H9 (cell line): ENCODE results near the gene IL1A. TPM values are rescaled to one million over a fixed set of nuclear protein-coding genes. Genes with fewer than 3 reads are reported as not detected.

Experiments used
- DNase-seq: peaks from one replicate; pipeline ENCODE4 v3.0.0-alpha.2; 2017
- H2AFZ ChIP-seq: one replicate; pipeline ENCODE4 v1.6.1; 2013; ENCODE audit warnings: mild to moderate bottlenecking, low read length, control low read depth, moderate library complexity
- H2AK5ac ChIP-seq: 2 replicates; pipeline ENCODE4 v1.6.1; 2013; ENCODE audit warnings: low read length, control low read depth, mixed read lengths; ENCODE audit not compliant: insufficient read length
- H2BK120ac ChIP-seq: one replicate; pipeline ENCODE4 v1.6.1; 2013; ENCODE audit warnings: low read depth, mild to moderate bottlenecking, low read length, control low read depth, inconsistent platforms; ENCODE audit not compliant: poor library complexity, severe bottlenecking
- H2BK12ac ChIP-seq: 2 replicates; pipeline ENCODE4 v1.6.1; 2013; ENCODE audit warnings: low read length, control low read depth, mixed read lengths, low read depth; ENCODE audit not compliant: insufficient read length
- H2BK15ac ChIP-seq: 2 replicates; pipeline ENCODE4 v1.6.1; 2013; ENCODE audit warnings: low read depth, low read length, control low read depth
- H2BK20ac ChIP-seq: one replicate; pipeline ENCODE4 v1.6.1; 2013; ENCODE audit warnings: low read depth, mild to moderate bottlenecking, low read length, control low read depth, inconsistent platforms; ENCODE audit not compliant: poor library complexity, severe bottlenecking
- H2BK5ac ChIP-seq: 2 replicates; pipeline ENCODE4 v1.6.1; 2013; ENCODE audit warnings: low read length, control low read depth, mixed read lengths; ENCODE audit not compliant: insufficient read length
- H3K14ac ChIP-seq: 2 replicates; pipeline ENCODE4 v1.6.1; 2013; ENCODE audit warnings: low read length, control low read depth; ENCODE audit not compliant: insufficient read depth
- H3K18ac ChIP-seq: 2 replicates; pipeline ENCODE4 v1.6.1; 2013; ENCODE audit warnings: low read depth, mild to moderate bottlenecking, mixed read lengths, low read length, control low read depth; ENCODE audit not compliant: insufficient read length
- H3K23ac ChIP-seq: 2 replicates; pipeline ENCODE4 v1.6.1; 2013; ENCODE audit warnings: low read length, control low read depth, mixed read lengths, low read depth; ENCODE audit not compliant: insufficient read length
- H3K23me2 ChIP-seq: 2 replicates; pipeline ENCODE4 v1.6.1; 2013; ENCODE audit warnings: low read depth, mild to moderate bottlenecking, mixed read lengths, low read length, control low read depth; ENCODE audit not compliant: insufficient read length, poor library complexity, severe bottlenecking
- H3K27ac ChIP-seq: 2 replicates; pipeline ENCODE4 v1.5.1; 2013; ENCODE audit warnings: low read length, control low read depth, mixed read lengths, low read depth; ENCODE audit not compliant: insufficient read length
- H3K27me3 ChIP-seq: 2 replicates; pipeline ENCODE4 v1.6.1; 2013; ENCODE audit warnings: low read length, control low read depth, inconsistent platforms; ENCODE audit not compliant: insufficient read depth
- H3K4ac ChIP-seq: 2 replicates; pipeline ENCODE4 v1.6.1; 2013; ENCODE audit warnings: low read depth, mild to moderate bottlenecking, control low read depth, inconsistent platforms, low read length, moderate library complexity
- H3K4me1 ChIP-seq: 2 replicates; pipeline ENCODE4 v1.6.1; 2013; ENCODE audit warnings: low read length, control low read depth, inconsistent platforms; ENCODE audit not compliant: insufficient read depth
- H3K4me2 ChIP-seq: 2 replicates; pipeline ENCODE4 v1.6.1; 2013; ENCODE audit warnings: low read length, control low read depth, mixed read lengths; ENCODE audit not compliant: insufficient read length, insufficient read depth
- H3K56ac ChIP-seq: 2 replicates; pipeline ENCODE4 v1.6.1; 2013; ENCODE audit warnings: low read depth, mild to moderate bottlenecking, mixed read lengths, low read length, control low read depth; ENCODE audit not compliant: insufficient read length
- H3K79me1 ChIP-seq: 2 replicates; pipeline ENCODE4 v1.6.1; 2013; ENCODE audit warnings: low read depth, mild to moderate bottlenecking, moderate library complexity, low read length, control low read depth, inconsistent platforms; ENCODE audit not compliant: insufficient read depth, poor library complexity, severe bottlenecking
- H3K79me2 ChIP-seq: 2 replicates; pipeline ENCODE4 v1.6.1; 2013; ENCODE audit warnings: low read length, control low read depth, inconsistent platforms; ENCODE audit not compliant: insufficient read depth
- H3K9ac ChIP-seq: 2 replicates; pipeline ENCODE4 v1.6.1; 2013; ENCODE audit warnings: low read length, control low read depth, mixed read lengths; ENCODE audit not compliant: insufficient read length; ENCODE audit errors: extremely low read depth
- H3K9me3 ChIP-seq: one replicate; pipeline ENCODE4 v1.6.1; 2013; ENCODE audit warnings: low read depth, low read length, inconsistent platforms; ENCODE audit not compliant: control insufficient read depth
- H3T11ph ChIP-seq: one replicate; pipeline ENCODE4 v1.6.1; 2013; ENCODE audit warnings: mild to moderate bottlenecking, low read length, control low read depth, inconsistent platforms
- H4K20me1 ChIP-seq: one replicate; pipeline ENCODE4 v1.6.1; 2013; ENCODE audit not compliant: control insufficient read depth, insufficient read length, insufficient read depth
- H4K5ac ChIP-seq: 2 replicates; pipeline ENCODE4 v1.6.1; 2013; ENCODE audit warnings: low read depth, mild to moderate bottlenecking, mixed read lengths, low read length, control low read depth; ENCODE audit not compliant: insufficient read length
- H4K8ac ChIP-seq: replicated peaks from 2 replicates; pipeline ENCODE4 v1.6.1; 2013; ENCODE audit warnings: low read length, control low read depth, mixed read lengths, low read depth; ENCODE audit not compliant: insufficient read length
- H4K91ac ChIP-seq: 2 replicates; pipeline ENCODE4 v1.6.1; 2013; ENCODE audit warnings: low read depth, mild to moderate bottlenecking, moderate library complexity, mixed read lengths, low read length, control low read depth; ENCODE audit not compliant: insufficient read length
- H3K27ac Mint-ChIP-seq, 3 experiments: 2 replicates in 2 of 3; 3 replicates in 1 of 3; pipeline ENCODE4 v1.8.0; 2020 to 2021; ENCODE audit warnings: mixed read lengths in 3 of 3, mild to moderate bottlenecking in 1 of 3, moderate library complexity in 1 of 3
- H3K27me3 Mint-ChIP-seq: 2 replicates; pipeline ENCODE4 v1.8.0; 2021; ENCODE audit warnings: low read depth, mild to moderate bottlenecking, moderate library complexity, mixed read lengths
- H3K36me3 Mint-ChIP-seq, 3 experiments: 2 replicates in 2 of 3; 3 replicates in 1 of 3; pipeline ENCODE4 v1.8.0; 2020 to 2021; ENCODE audit warnings: low read depth in 3 of 3, mixed read lengths in 3 of 3; ENCODE audit not compliant: insufficient read depth in 1 of 3
- H3K4me1 Mint-ChIP-seq, 2 experiments: 2 replicates each; pipeline ENCODE4 v1.8.0; 2020; ENCODE audit warnings: mixed read lengths in 2 of 2
- H3K4me3 Mint-ChIP-seq, 2 experiments: 2 replicates in 1 of 2; 3 replicates in 1 of 2; pipeline ENCODE4 v1.8.0; 2020 to 2021; ENCODE audit warnings: mild to moderate bottlenecking in 2 of 2, mixed read lengths in 2 of 2, moderate library complexity in 1 of 2
- H3K9me3 Mint-ChIP-seq, 2 experiments: 2 replicates in 1 of 2; 3 replicates in 1 of 2; pipeline ENCODE4 v1.8.0; 2020; ENCODE audit warnings: mild to moderate bottlenecking in 2 of 2, mixed read lengths in 2 of 2, moderate library complexity in 1 of 2
- CTCF ChIP-seq: fragments of 200-600 bp; sonication (generic); conservative IDR thresholded peaks from 3 replicates; pipeline ENCODE4 v1.8.0; 2021; ENCODE audit warnings: antibody characterized with exemption, mild to moderate bottlenecking
- WGBS: extraction: QIAGEN DNeasy Blood & Tissue Kit; methylation state at CpG from one replicate; pipeline ENCODE4 v1.1.7; 2013; ENCODE audit warnings: missing lambda C conversion rate, low lambda C conversion rate, mixed read lengths; ENCODE audit not compliant: insufficient read length; ENCODE audit errors: extremely low coverage; 5-methylcytosine and 5-hydroxymethylcytosine counted together
- total RNA-seq: library from RNA; stranded (reverse); gene quantifications from 2 replicates; pipeline ENCODE4 v1.2.1, GENCODE V29; 2021

The IL1A gene
- total RNA-seq, 1 experiment from 2014 or later = 0.35 TPM

GRCh38 chr2:112731479-112731878, 52.8 kb downstream of the IL1A start:
- no CpG with 5 or more reads among the region's 2 CpGs for WGBS
- no peaks in the 10 kb centered on the region for H3K27me3 Mint-ChIP-seq

More at GRCh38 chr2:112731479-112731878, 52.8 kb downstream of the IL1A start:
- H3K36me3 Mint-ChIP-seq = no peaks in the 10 kb centered on the region
- H3K4me2 ChIP-seq = no peak overlapping the region
- no peak overlapping the region for H3K56ac ChIP-seq
- no peaks in the 10 kb centered on the region for H3K9me3 ChIP-seq
- no peak overlapping the region for H4K8ac ChIP-seq
- H3K79me2 ChIP-seq = no peaks in the 10 kb centered on the region
- no peak overlapping the region for H3K27ac Mint-ChIP-seq
- no peak for TF ChIP-seq CTCF
- H4K5ac ChIP-seq = no peak overlapping the region
- no peak overlapping the region for H2BK20ac ChIP-seq
- H4K20me1 ChIP-seq = no peaks in the 10 kb centered on the region
- H3T11ph ChIP-seq = no peak overlapping the region
- no peak overlapping the region for H3K4me3 Mint-ChIP-seq
- DNase-seq = no peak
- H2BK15ac ChIP-seq = no peak overlapping the region
- no peaks in the 10 kb centered on the region for H3K27me3 ChIP-seq
- H2BK5ac ChIP-seq = no peak overlapping the region
- no peak overlapping the region for H3K27ac ChIP-seq
- no peaks in the 10 kb centered on the region for H3K79me1 ChIP-seq
- no peak overlapping the region for H3K18ac ChIP-seq
- H3K9me3 Mint-ChIP-seq = no peaks in the 10 kb centered on the region
- no peaks in the 10 kb centered on the region for H3K4me1 ChIP-seq
- H4K91ac ChIP-seq = no peak overlapping the region
- peaks cover 4 to 6% of the 10 kb centered on the region in 2 experiments; a peak in 1 of 4 replicates for H3K4me1 Mint-ChIP-seq
- H2AFZ ChIP-seq = no peak overlapping the region
- H3K14ac ChIP-seq = no peak overlapping the region
- H2BK120ac ChIP-seq = no peak overlapping the region
- no peak overlapping the region for H2BK12ac ChIP-seq
- H3K23me2 ChIP-seq = no peaks in the 10 kb centered on the region
- H3K4ac ChIP-seq = no peak overlapping the region
- no peak overlapping the region for H3K9ac ChIP-seq
- H3K23ac ChIP-seq = no peak overlapping the region
- H2AK5ac ChIP-seq = no peak overlapping the region
